DND-41 (cell line): ENCODE results near the gene MINDY4.

ENCODE experiments used
- EZH2 ChIP-seq: IDR thresholded peaks from 3 replicates; pipeline ENCODE4 v1.6.1; 2012; ENCODE audit warnings: borderline replicate concordance, low read depth, mild to moderate bottlenecking, moderate library complexity, low read length, inconsistent platforms; ENCODE audit not compliant: severe bottlenecking
- TF ChIP-seq, protein P1 (sequence below): IDR thresholded peaks from 2 replicates; pipeline ENCODE4 v1.5.1; 2012; ENCODE audit warnings: borderline replicate concordance, low read length, moderate library complexity, mild to moderate bottlenecking; ENCODE audit not compliant: poor library complexity, severe bottlenecking; ENCODE audit errors: extremely low read depth

DNA sequence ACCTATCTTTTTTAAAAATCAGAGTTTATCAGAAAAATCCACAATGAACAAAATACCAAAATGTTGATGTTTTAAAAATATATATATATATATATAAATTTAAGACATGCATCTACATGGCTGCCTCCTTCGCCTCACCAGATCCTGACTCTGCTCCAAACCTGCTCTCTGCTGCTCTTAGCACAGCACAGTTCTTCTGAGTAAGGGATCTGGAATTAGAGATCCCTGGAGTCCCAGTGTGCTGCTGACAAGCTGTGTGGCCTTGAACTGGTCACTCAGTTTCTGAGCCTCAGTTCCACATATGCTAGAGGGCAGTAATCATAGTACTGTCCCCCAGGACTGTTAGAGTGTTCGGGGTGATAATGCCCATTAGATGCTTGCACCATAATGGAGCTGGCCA lies 87.4 kb downstream of the MINDY4 start:
- TF ChIP-seq, protein P1, sequence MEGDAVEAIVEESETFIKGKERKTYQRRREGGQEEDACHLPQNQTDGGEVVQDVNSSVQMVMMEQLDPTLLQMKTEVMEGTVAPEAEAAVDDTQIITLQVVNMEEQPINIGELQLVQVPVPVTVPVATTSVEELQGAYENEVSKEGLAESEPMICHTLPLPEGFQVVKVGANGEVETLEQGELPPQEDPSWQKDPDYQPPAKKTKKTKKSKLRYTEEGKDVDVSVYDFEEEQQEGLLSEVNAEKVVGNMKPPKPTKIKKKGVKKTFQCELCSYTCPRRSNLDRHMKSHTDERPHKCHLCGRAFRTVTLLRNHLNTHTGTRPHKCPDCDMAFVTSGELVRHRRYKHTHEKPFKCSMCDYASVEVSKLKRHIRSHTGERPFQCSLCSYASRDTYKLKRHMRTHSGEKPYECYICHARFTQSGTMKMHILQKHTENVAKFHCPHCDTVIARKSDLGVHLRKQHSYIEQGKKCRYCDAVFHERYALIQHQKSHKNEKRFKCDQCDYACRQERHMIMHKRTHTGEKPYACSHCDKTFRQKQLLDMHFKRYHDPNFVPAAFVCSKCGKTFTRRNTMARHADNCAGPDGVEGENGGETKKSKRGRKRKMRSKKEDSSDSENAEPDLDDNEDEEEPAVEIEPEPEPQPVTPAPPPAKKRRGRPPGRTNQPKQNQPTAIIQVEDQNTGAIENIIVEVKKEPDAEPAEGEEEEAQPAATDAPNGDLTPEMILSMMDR = no peak
- no peak for TF ChIP-seq EZH2
